ENCODE measurements around the gene APIP. TPM values are rescaled to one million over a fixed set of nuclear protein-coding genes. Genes with fewer than 3 reads are reported as not detected.

APIP gene
- polyA plus RNA-seq, 1 donor (not counting 4 experiments of a cell fraction or from before 2014, with no cell fraction given) = 10.9 TPM

- no peak overlapping the region for H3K27ac ChIP-seq (ENCODE audit: control insufficient read depth, insufficient read depth, low read length)
- no peaks in the 10 kb centered on the region for H3K9me1 ChIP-seq (ENCODE audit: control insufficient read depth, extremely low read depth, insufficient read depth, low read length)
- H3K4me1 ChIP-seq (ENCODE audit: control insufficient read depth, extremely low read depth, insufficient read depth, low read length) = peaks cover 12% of the 10 kb centered on the region
- H3K79me2 ChIP-seq (ENCODE audit: control insufficient read depth, insufficient read depth, low read length) = peaks cover 35% of the 10 kb centered on the region
- dilution Hi-C loops (cut with MboI; ENCODE audit: extremely low pct_ligation_motif_present, low sequenced_read_pairs) = no loop called here
- FAIRE-seq = no peak
- H3K4me2 ChIP-seq (ENCODE audit: control insufficient read depth, extremely low read depth, insufficient read depth, low read depth, low read length) = no peak overlapping the region
- peaks cover 0 to 4% of the 10 kb centered on the region in 2 experiments for H3K36me3 ChIP-seq (ENCODE audit: control insufficient read depth in 2 of 2, extremely low read depth in 1 of 2, insufficient read depth in 2 of 2, low read length in 2 of 2)
- no peaks in the 10 kb centered on the region for H4K20me1 ChIP-seq (ENCODE audit: control insufficient read depth, extremely low read depth, insufficient read depth, low read length)
- H3K9me3 ChIP-seq (ENCODE audit: control insufficient read depth, low read depth, low read length) = no peaks in the 10 kb centered on the region
- no peak overlapping the region for H3K9ac ChIP-seq (ENCODE audit: control insufficient read depth, extremely low read depth, insufficient read depth, low read length)
- H3K27me3 ChIP-seq (ENCODE audit: control insufficient read depth, extremely low read depth, insufficient read depth, low read length) = no peaks in the 10 kb centered on the region
- no peak for DNase-seq (ENCODE audit: low read depth, low spot score)
- H3K4me3 ChIP-seq (ENCODE audit: control insufficient read depth in 2 of 3, extremely low read depth in 1 of 3, insufficient read depth in 2 of 3, low read depth in 1 of 3, low read length in 3 of 3) = no peak overlapping the region
- no peak for TF ChIP-seq EZH2 (IDR thresholded peaks at IDR 0.05; ENCODE audit: low read length)
- no peak for TF ChIP-seq CTCF (optimal IDR thresholded peaks at IDR 0.05 in 1 of 3, IDR thresholded peaks at IDR 0.05 in 1 of 3, conservative IDR thresholded peaks at IDR 0.05 in 1 of 3; ENCODE audit: extremely low read depth in 1 of 3, insufficient read depth in 2 of 3, low read length in 3 of 3)
- no peak overlapping the region for H2AFZ ChIP-seq (ENCODE audit: control insufficient read depth, low read length)
Measured at GRCh38 chr11:34928960-34929680, 12.9 kb upstream of the APIP start.

GRCh38 chr11:34928268-34928959 is 12.2 kb upstream of the APIP start:
- H3K27ac ChIP-seq (ENCODE audit: control insufficient read depth, insufficient read depth, low read length) = no peak overlapping the region
- H3K79me2 ChIP-seq (ENCODE audit: control insufficient read depth, insufficient read depth, low read length) = peaks cover 41% of the 10 kb centered on the region
- H3K4me1 ChIP-seq (ENCODE audit: control insufficient read depth, extremely low read depth, insufficient read depth, low read length) = peaks cover 12% of the 10 kb centered on the region
- TF ChIP-seq EZH2 (IDR thresholded peaks at IDR 0.05; ENCODE audit: low read length) (no peak), CTCF (optimal IDR thresholded peaks at IDR 0.05 in 1 of 3, IDR thresholded peaks at IDR 0.05 in 1 of 3, conservative IDR thresholded peaks at IDR 0.05 in 1 of 3; ENCODE audit: extremely low read depth in 1 of 3, insufficient read depth in 2 of 3, low read length in 3 of 3) (no peak)
- no peak overlapping the region for H3K9ac ChIP-seq (ENCODE audit: control insufficient read depth, extremely low read depth, insufficient read depth, low read length)
- no peaks in the 10 kb centered on the region for H4K20me1 ChIP-seq (ENCODE audit: control insufficient read depth, extremely low read depth, insufficient read depth, low read length)
- dilution Hi-C loops (cut with MboI; ENCODE audit: extremely low pct_ligation_motif_present, low sequenced_read_pairs) = no loop called here
- peaks cover 0 to 4% of the 10 kb centered on the region in 2 experiments for H3K36me3 ChIP-seq (ENCODE audit: control insufficient read depth in 2 of 2, extremely low read depth in 1 of 2, insufficient read depth in 2 of 2, low read length in 2 of 2)
- H2AFZ ChIP-seq (ENCODE audit: control insufficient read depth, low read length) = no peak overlapping the region
- FAIRE-seq = no peak
- no peak overlapping the region for H3K4me2 ChIP-seq (ENCODE audit: control insufficient read depth, extremely low read depth, insufficient read depth, low read depth, low read length)
- no peak for DNase-seq (ENCODE audit: low read depth, low spot score)
- H3K27me3 ChIP-seq (ENCODE audit: control insufficient read depth, extremely low read depth, insufficient read depth, low read length) = no peaks in the 10 kb centered on the region
- no peaks in the 10 kb centered on the region for H3K9me1 ChIP-seq (ENCODE audit: control insufficient read depth, extremely low read depth, insufficient read depth, low read length)
- no peaks in the 10 kb centered on the region for H3K9me3 ChIP-seq (ENCODE audit: control insufficient read depth, low read depth, low read length)
- H3K4me3 ChIP-seq (ENCODE audit: control insufficient read depth in 2 of 3, extremely low read depth in 1 of 3, insufficient read depth in 2 of 3, low read depth in 1 of 3, low read length in 3 of 3) = no peak overlapping the region
